ENCODE results near the gene SPPL2B.

- TF ChIP-seq, protein P1, sequence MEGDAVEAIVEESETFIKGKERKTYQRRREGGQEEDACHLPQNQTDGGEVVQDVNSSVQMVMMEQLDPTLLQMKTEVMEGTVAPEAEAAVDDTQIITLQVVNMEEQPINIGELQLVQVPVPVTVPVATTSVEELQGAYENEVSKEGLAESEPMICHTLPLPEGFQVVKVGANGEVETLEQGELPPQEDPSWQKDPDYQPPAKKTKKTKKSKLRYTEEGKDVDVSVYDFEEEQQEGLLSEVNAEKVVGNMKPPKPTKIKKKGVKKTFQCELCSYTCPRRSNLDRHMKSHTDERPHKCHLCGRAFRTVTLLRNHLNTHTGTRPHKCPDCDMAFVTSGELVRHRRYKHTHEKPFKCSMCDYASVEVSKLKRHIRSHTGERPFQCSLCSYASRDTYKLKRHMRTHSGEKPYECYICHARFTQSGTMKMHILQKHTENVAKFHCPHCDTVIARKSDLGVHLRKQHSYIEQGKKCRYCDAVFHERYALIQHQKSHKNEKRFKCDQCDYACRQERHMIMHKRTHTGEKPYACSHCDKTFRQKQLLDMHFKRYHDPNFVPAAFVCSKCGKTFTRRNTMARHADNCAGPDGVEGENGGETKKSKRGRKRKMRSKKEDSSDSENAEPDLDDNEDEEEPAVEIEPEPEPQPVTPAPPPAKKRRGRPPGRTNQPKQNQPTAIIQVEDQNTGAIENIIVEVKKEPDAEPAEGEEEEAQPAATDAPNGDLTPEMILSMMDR (IDR thresholded peaks at IDR 0.05), result no peak
- TF ChIP-seq EZH2 (IDR thresholded peaks at IDR 0.05) (no peak), EZH2phosphoT487 (IDR thresholded peaks at IDR 0.05) (no peak)
Observed at GRCh38 chr19:2376784-2377519, 48.5 kb downstream of the SPPL2B start.
